IMR-90 (cell line): Measurements from ENCODE around the gene CD151. TPM values are rescaled to one million over a fixed set of nuclear protein-coding genes. Genes with fewer than 3 reads are reported as not detected.

Experiments
- ATAC-seq: fragments of 200-7000 bp; cut with Tn5 transposase; 2 replicates; pipeline ENCODE4 v1.9.1; 2020; ENCODE audit warnings: low read depth, mild to moderate bottlenecking, moderate library complexity
- BruUV-seq: library from RNA; stranded (reverse); fragments of 400-500 nt; replicated peaks from 2 replicates; lab custom pipeline; 2021; lab: Mats Ljungman, UMichigan
- CTCF ChIA-PET: fragments of 300-600 bp; formaldehyde crosslinking; extraction: SDS; loops from one replicate; lab custom pipeline; 2021; ENCODE audit warnings: antibody characterized with exemption; lab: Yijun Ruan, JAX
- POLR2A ChIA-PET: fragments of 300-600 bp; sonication (Branson Sonifier 250); formaldehyde crosslinking; loops from one replicate; lab custom pipeline; 2022; ENCODE audit warnings: antibody characterized with exemption; ENCODE audit not compliant: unreplicated experiment; lab: Charles Lee
- DNase-seq: peaks from one replicate; pipeline ENCODE4 v3.0.0; 2013
- H2AFZ ChIP-seq: replicated peaks from 2 replicates; pipeline ENCODE3; 2013; ENCODE audit warnings: low read length, mild to moderate bottlenecking; ENCODE audit not compliant: poor library complexity
- H2AK5ac ChIP-seq: 2 replicates; pipeline ENCODE4 v1.6.1; 2013; ENCODE audit warnings: low read depth, low read length, inconsistent platforms
- H2AK9ac ChIP-seq: replicated peaks from 2 replicates; pipeline ENCODE3; 2013; ENCODE audit warnings: mild to moderate bottlenecking, low read depth, low read length, moderate library complexity; ENCODE audit not compliant: poor library complexity
- H2BK120ac ChIP-seq: 2 replicates; pipeline ENCODE4 v1.6.1; 2013; ENCODE audit warnings: low read depth, low read length, inconsistent platforms
- H2BK15ac ChIP-seq: 3 replicates; pipeline ENCODE4 v1.6.1; 2013; ENCODE audit warnings: low read depth, low read length, inconsistent platforms
- H2BK20ac ChIP-seq: 2 replicates; pipeline ENCODE4 v1.6.1; 2013; ENCODE audit warnings: low read depth, mild to moderate bottlenecking, inconsistent platforms, low read length, moderate library complexity
- H2BK5ac ChIP-seq: 2 replicates; pipeline ENCODE4 v1.6.1; 2013; ENCODE audit warnings: mild to moderate bottlenecking, low read depth, low read length, inconsistent platforms; ENCODE audit not compliant: poor library complexity, severe bottlenecking
- H3K14ac ChIP-seq: replicated peaks from 2 replicates; pipeline ENCODE4 v1.6.1; 2013; ENCODE audit warnings: low read depth, low read length, inconsistent platforms
- H3K18ac ChIP-seq: 2 replicates; pipeline ENCODE4 v1.6.1; 2013; ENCODE audit warnings: low read depth, low read length, control low read depth
- H3K23ac ChIP-seq: 2 replicates; pipeline ENCODE4 v1.6.1; 2013; ENCODE audit warnings: low read depth, low read length, inconsistent platforms
- H3K27ac ChIP-seq: 2 replicates; pipeline ENCODE4 v1.5.1; 2013; ENCODE audit warnings: mild to moderate bottlenecking, control low read depth, low read length; ENCODE audit not compliant: insufficient read depth
- H3K27me3 ChIP-seq: 2 replicates; pipeline ENCODE4 v1.6.1; 2013; ENCODE audit warnings: low read length; ENCODE audit not compliant: control insufficient read depth, insufficient read depth
- H3K36me3 ChIP-seq: 2 replicates; pipeline ENCODE4 v1.6.1; 2013; ENCODE audit warnings: low read length, mixed read lengths; ENCODE audit not compliant: control insufficient read depth, insufficient read depth
- H3K4ac ChIP-seq: 2 replicates; pipeline ENCODE4 v1.6.1; 2013; ENCODE audit warnings: low read depth, low read length, inconsistent platforms
- H3K4me1 ChIP-seq: 2 replicates; pipeline ENCODE4 v1.6.1; 2013; ENCODE audit warnings: low read length, mixed read lengths; ENCODE audit not compliant: control insufficient read depth, insufficient read depth
- H3K4me2 ChIP-seq: 2 replicates; pipeline ENCODE4 v1.6.1; 2013; ENCODE audit warnings: low read depth, mild to moderate bottlenecking, control low read depth, low read length, moderate library complexity
- H3K4me3 ChIP-seq: 2 replicates; pipeline ENCODE4 v1.5.1; 2013; ENCODE audit warnings: low read depth, mild to moderate bottlenecking, control low read depth, low read length, moderate library complexity; ENCODE audit not compliant: insufficient read depth
- H3K56ac ChIP-seq: 2 replicates; pipeline ENCODE4 v1.6.1; 2013; ENCODE audit warnings: low read length, inconsistent platforms; ENCODE audit not compliant: insufficient read depth; ENCODE audit errors: extremely low read depth
- H3K79me1 ChIP-seq, 2 experiments: 2 replicates each; pipeline ENCODE4 v1.6.1; 2013; ENCODE audit warnings: low read length in 2 of 2, inconsistent platforms in 1 of 2, low read depth in 1 of 2
- H3K9ac ChIP-seq: 2 replicates; pipeline ENCODE4 v1.6.1; 2013; ENCODE audit warnings: low read depth, low read length, control low read depth
- H3K9me1 ChIP-seq: 2 replicates; pipeline ENCODE4 v1.6.1; 2013; ENCODE audit warnings: low read length, inconsistent platforms; ENCODE audit not compliant: insufficient read depth
- H3K9me3 ChIP-seq: 2 replicates; pipeline ENCODE4 v1.6.1; 2013; ENCODE audit warnings: low read length; ENCODE audit not compliant: control insufficient read depth, insufficient read depth
- H4K20me1 ChIP-seq: 2 replicates; pipeline ENCODE4 v1.6.1; 2013; ENCODE audit warnings: low read length, inconsistent platforms; ENCODE audit not compliant: insufficient read depth
- H4K5ac ChIP-seq: 2 replicates; pipeline ENCODE4 v1.6.1; 2013; ENCODE audit warnings: mild to moderate bottlenecking, low read depth, low read length, control low read depth
- H4K8ac ChIP-seq, 2 experiments: 2 replicates each; pipeline ENCODE4 v1.6.1; 2013; ENCODE audit warnings: low read depth in 2 of 2, low read length in 2 of 2, control low read depth in 1 of 2, inconsistent platforms in 1 of 2
- H4K91ac ChIP-seq: 2 replicates; pipeline ENCODE4 v1.6.1; 2013; ENCODE audit warnings: low read depth, low read length, inconsistent platforms; ENCODE audit not compliant: insufficient read depth
- SMC3 ChIP-seq: fragments of 150-350 bp; IDR thresholded peaks from 2 replicates; pipeline ENCODE4 v1.6.1; 2016; ENCODE audit warnings: low read depth, mild to moderate bottlenecking, antibody characterized with exemption, low read length, moderate library complexity
- WGBS, 2 experiments: methylation state at CpG; one replicate each; pipeline versions ENCODE4 v1.1.5 to v1.1.7; 2013; ENCODE audit warnings: missing lambda C conversion rate in 2 of 2; ENCODE audit not compliant: insufficient read length in 1 of 2; ENCODE audit errors: extremely low coverage in 2 of 2; 5-methylcytosine and 5-hydroxymethylcytosine counted together
- dilution Hi-C: fragments of 300-500 bp; cut with HindIII; formaldehyde crosslinking; loops from one replicate; pipeline ENCODE4 v1.14.3; 2018; ENCODE audit warnings: low sequenced_read_pairs; ENCODE audit not compliant: unreplicated experiment
- in situ Hi-C: fragments of 300-500 bp; cut with MboI; formaldehyde crosslinking; loops from 3 replicates; pipeline ENCODE4 v1.14.3; 2019; ENCODE audit warnings: low sequenced_read_pairs, inconsistent platforms, mixed read lengths
- intact Hi-C: fragments of 100-400 bp; cut with micrococcal nuclease; formaldehyde crosslinking; loops from 2 replicates; pipeline ENCODE4 v1.10.0; 2022
- polyA plus RNA-seq, 3 experiments: library from polyadenylated mRNA; depleted of rRNA; stranded (reverse); fragments of >200 nt; gene quantifications; 2 replicates each; pipeline ENCODE4 v1.2.3, GENCODE V29; 2012; ENCODE audit warnings: low replicate concordance in 1 of 3
- total RNA-seq: library from RNA; depleted of rRNA; stranded (reverse); fragments of >200 nt; gene quantifications from 2 replicates; pipeline ENCODE4 v1.2.3, GENCODE V29; 2012

The CD151 gene
- total and polyA plus RNA-seq, 2 of the 4 experiments (the other 2 are of a cell fraction), result 1,150 to 1,267 TPM

GRCh38 chr11:856397-856796 lies 23.6 kb downstream of the CD151 start:
- H3K14ac ChIP-seq, result no peak overlapping the region
- WGBS, 2 experiments, result no CpG with 5 or more reads among the region's 8 CpGs
- H3K36me3 ChIP-seq, result peaks cover 23% of the 10 kb centered on the region
- H3K56ac ChIP-seq, result no peak overlapping the region
- no peaks in the 10 kb centered on the region for H3K9me3 ChIP-seq
- DNase-seq (no peak), ATAC-seq (no peak)
- H2BK20ac ChIP-seq, result no peak overlapping the region
- H2BK120ac ChIP-seq, result no peak overlapping the region
- H4K20me1 ChIP-seq, result peaks cover 75% of the 10 kb centered on the region
- H3K4me3 ChIP-seq, result no peak overlapping the region
- ChIA-PET POLR2A (no interaction called here), CTCF (no interaction called here)
- no peak overlapping the region for H2AK5ac ChIP-seq
- no peaks in the 10 kb centered on the region for H3K27me3 ChIP-seq
- H2BK5ac ChIP-seq, result no peak overlapping the region
- no peak overlapping the region for H3K18ac ChIP-seq
- H4K8ac ChIP-seq, result no peak overlapping the region
- H3K79me1 ChIP-seq, result peaks cover 18 to 86% of the 10 kb centered on the region in 2 experiments
- no peak overlapping the region for H3K4me2 ChIP-seq
- in situ Hi-C loops, result no loop called here
- intact Hi-C loops, result no loop called here
- dilution Hi-C loops, result no loop called here
- no peak overlapping the region for H3K9ac ChIP-seq
- H3K4me1 ChIP-seq, result peaks cover 10% of the 10 kb centered on the region
- H3K4ac ChIP-seq, result no peak overlapping the region
- H3K23ac ChIP-seq, result no peak overlapping the region
- no peak overlapping the region for H2BK15ac ChIP-seq
- no peak overlapping the region for H3K27ac ChIP-seq
- TF ChIP-seq SMC3, result no peak
- H4K91ac ChIP-seq, result no peak overlapping the region
- no peak overlapping the region for H2AK9ac ChIP-seq
- no peak overlapping the region for H4K5ac ChIP-seq
- no peak overlapping the region for H2AFZ ChIP-seq
- BruUV-seq, result no TSS peak
- no peaks in the 10 kb centered on the region for H3K9me1 ChIP-seq
